DND-41 (cell line): ENCODE results near the gene GYG1.

Experiments
- ATAC-seq: fragments of 200-7000 bp; cut with Tn5 transposase; 3 replicates; pipeline ENCODE4 v1.9.1; 2021; ENCODE audit warnings: low read depth; ENCODE audit not compliant: insufficient read depth
- DNase-seq: peaks from one replicate; pipeline ENCODE4 v3.0.0-alpha.2; 2020
- H2AFZ ChIP-seq: 2 replicates; pipeline ENCODE4 v1.6.0; 2012; ENCODE audit warnings: low read depth, low read length
- H3K27ac ChIP-seq: 2 replicates; pipeline ENCODE4 v1.5.1; 2012; ENCODE audit warnings: low read length, inconsistent platforms
- H3K27me3 ChIP-seq: fragments of 200-600 bp; sonication (generic); 2 replicates; pipeline ENCODE4 v1.6.0; 2012; ENCODE audit warnings: low read length, mild to moderate bottlenecking, inconsistent platforms; ENCODE audit not compliant: insufficient read depth, poor library complexity
- H3K36me3 ChIP-seq: 2 replicates; pipeline ENCODE4 v1.5.1; 2012; ENCODE audit warnings: low read length, inconsistent platforms; ENCODE audit not compliant: insufficient read depth
- H3K4me1 ChIP-seq: 2 replicates; pipeline ENCODE4 v1.5.1; 2012; ENCODE audit warnings: mild to moderate bottlenecking, low read length; ENCODE audit not compliant: insufficient read depth
- H3K4me2 ChIP-seq: 2 replicates; pipeline ENCODE4 v1.6.0; 2012; ENCODE audit warnings: mild to moderate bottlenecking, moderate library complexity, low read length, inconsistent platforms; ENCODE audit not compliant: insufficient read depth
- H3K4me3 ChIP-seq, 2 experiments: fragments of 200-600 bp in 1 of 2; shearing (Covaris generic) in 1 of 2; 2 replicates each; pipeline ENCODE4 v1.5.1; 2012 to 2016; ENCODE audit warnings: inconsistent platforms in 2 of 2, low read length in 2 of 2, mild to moderate bottlenecking in 2 of 2, low read depth in 1 of 2, moderate library complexity in 1 of 2
- H3K79me2 ChIP-seq: 2 replicates; pipeline ENCODE4 v1.6.0; 2012; ENCODE audit warnings: low read length, inconsistent platforms; ENCODE audit not compliant: insufficient read depth
- H3K9ac ChIP-seq: 2 replicates; pipeline ENCODE4 v1.6.0; 2012; ENCODE audit warnings: low read depth, mild to moderate bottlenecking, inconsistent platforms, low read length, moderate library complexity
- H3K9me3 ChIP-seq: 2 replicates; pipeline ENCODE4 v1.5.1; 2012; ENCODE audit warnings: low read length, moderate library complexity, mild to moderate bottlenecking, inconsistent platforms; ENCODE audit not compliant: insufficient read depth, severe bottlenecking
- H4K20me1 ChIP-seq: 2 replicates; pipeline ENCODE4 v1.6.0; 2012; ENCODE audit warnings: low read length; ENCODE audit not compliant: insufficient read depth
- EZH2 ChIP-seq: IDR thresholded peaks from 3 replicates; pipeline ENCODE4 v1.6.1; 2012; ENCODE audit warnings: borderline replicate concordance, low read depth, mild to moderate bottlenecking, moderate library complexity, low read length, inconsistent platforms; ENCODE audit not compliant: severe bottlenecking
- TF ChIP-seq, protein P1 (sequence below): IDR thresholded peaks from 2 replicates; pipeline ENCODE4 v1.5.1; 2012; ENCODE audit warnings: borderline replicate concordance, low read length, moderate library complexity, mild to moderate bottlenecking; ENCODE audit not compliant: poor library complexity, severe bottlenecking; ENCODE audit errors: extremely low read depth

GYG1 gene

DNA sequence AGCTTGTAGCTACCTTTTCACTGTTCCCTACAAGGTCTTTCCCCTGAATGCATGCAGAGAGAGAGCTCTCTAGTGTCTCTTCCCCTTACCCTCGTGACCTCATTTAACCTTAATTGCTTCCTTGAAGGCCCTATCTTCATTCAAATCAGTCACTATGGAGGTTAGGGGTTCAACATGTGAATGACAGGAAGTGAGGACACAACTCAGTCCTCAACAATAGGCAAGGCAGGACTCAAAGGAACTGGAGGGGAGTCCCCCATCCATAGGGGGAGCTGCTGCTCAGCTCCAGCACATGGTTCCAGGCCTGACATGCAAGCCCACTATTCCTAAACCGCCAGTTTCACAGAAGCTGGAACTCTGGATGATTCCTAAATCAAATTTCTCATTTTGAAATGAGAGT is 33.8 kb upstream of the GYG1 start:
- Histone ChIP-seq H3K9me3 (no peaks in the 10 kb centered on the region), H2AFZ (peak overlapping the region; percentile 69), H3K4me3 (no peak overlapping the region), H3K27ac (no peak overlapping the region), H3K4me2 (no peak overlapping the region), H3K79me2 (no peaks in the 10 kb centered on the region), H3K4me1 (peaks cover 11% of the 10 kb centered on the region), H3K36me3 (no peaks in the 10 kb centered on the region), H3K9ac (no peak overlapping the region), H4K20me1 (no peaks in the 10 kb centered on the region), H3K27me3 (no peaks in the 10 kb centered on the region)
- ATAC-seq (peak; percentile 86), DNase-seq (peak; percentile 42)
- TF ChIP-seq EZH2 = no peak
- TF ChIP-seq, protein P1, sequence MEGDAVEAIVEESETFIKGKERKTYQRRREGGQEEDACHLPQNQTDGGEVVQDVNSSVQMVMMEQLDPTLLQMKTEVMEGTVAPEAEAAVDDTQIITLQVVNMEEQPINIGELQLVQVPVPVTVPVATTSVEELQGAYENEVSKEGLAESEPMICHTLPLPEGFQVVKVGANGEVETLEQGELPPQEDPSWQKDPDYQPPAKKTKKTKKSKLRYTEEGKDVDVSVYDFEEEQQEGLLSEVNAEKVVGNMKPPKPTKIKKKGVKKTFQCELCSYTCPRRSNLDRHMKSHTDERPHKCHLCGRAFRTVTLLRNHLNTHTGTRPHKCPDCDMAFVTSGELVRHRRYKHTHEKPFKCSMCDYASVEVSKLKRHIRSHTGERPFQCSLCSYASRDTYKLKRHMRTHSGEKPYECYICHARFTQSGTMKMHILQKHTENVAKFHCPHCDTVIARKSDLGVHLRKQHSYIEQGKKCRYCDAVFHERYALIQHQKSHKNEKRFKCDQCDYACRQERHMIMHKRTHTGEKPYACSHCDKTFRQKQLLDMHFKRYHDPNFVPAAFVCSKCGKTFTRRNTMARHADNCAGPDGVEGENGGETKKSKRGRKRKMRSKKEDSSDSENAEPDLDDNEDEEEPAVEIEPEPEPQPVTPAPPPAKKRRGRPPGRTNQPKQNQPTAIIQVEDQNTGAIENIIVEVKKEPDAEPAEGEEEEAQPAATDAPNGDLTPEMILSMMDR = peak; percentile 68

GRCh38 chr3:148958696-148959095 is 32.6 kb upstream of the GYG1 start:
- no peak overlapping the region for H3K4me3 ChIP-seq
- H4K20me1 ChIP-seq = no peaks in the 10 kb centered on the region
- no peak for TF ChIP-seq EZH2
- H3K9me3 ChIP-seq = no peaks in the 10 kb centered on the region
- peaks cover 11% of the 10 kb centered on the region for H3K4me1 ChIP-seq
- no peak for DNase-seq
- no peaks in the 10 kb centered on the region for H3K36me3 ChIP-seq
- peaks cover 3% of the 10 kb centered on the region for H3K27me3 ChIP-seq
- no peak overlapping the region for H3K27ac ChIP-seq
- H3K9ac ChIP-seq = no peak overlapping the region
- H3K4me2 ChIP-seq = no peak overlapping the region
- H3K79me2 ChIP-seq = no peaks in the 10 kb centered on the region
- no peak overlapping the region for H2AFZ ChIP-seq
- no peak for ATAC-seq

GRCh38 chr3:148962513-148962912 is 28.8 kb upstream of the GYG1 start:
- Histone ChIP-seq H3K9ac (no peak overlapping the region), H3K4me2 (no peak overlapping the region), H4K20me1 (no peaks in the 10 kb centered on the region), H3K27ac (no peak overlapping the region), H2AFZ (no peak overlapping the region), H3K4me1 (peaks cover 4% of the 10 kb centered on the region), H3K9me3 (no peaks in the 10 kb centered on the region), H3K79me2 (no peaks in the 10 kb centered on the region), H3K4me3 (no peak overlapping the region), H3K36me3 (no peaks in the 10 kb centered on the region), H3K27me3 (peaks cover 3% of the 10 kb centered on the region)
- DNase-seq (no peak), ATAC-seq (no peak)
- TF ChIP-seq, protein P1 = peak; percentile 16
- TF ChIP-seq EZH2 = no peak

GRCh38 chr3:148964809-148965208 is 26.5 kb upstream of the GYG1 start:
- H3K4me3 ChIP-seq = no peak overlapping the region
- H3K36me3 ChIP-seq = no peaks in the 10 kb centered on the region
- no peaks in the 10 kb centered on the region for H3K4me1 ChIP-seq
- H2AFZ ChIP-seq = no peak overlapping the region
- no peaks in the 10 kb centered on the region for H3K9me3 ChIP-seq
- peaks cover 3% of the 10 kb centered on the region for H3K27me3 ChIP-seq
- no peaks in the 10 kb centered on the region for H4K20me1 ChIP-seq
- H3K9ac ChIP-seq = no peak overlapping the region
- H3K4me2 ChIP-seq = no peak overlapping the region
- TF ChIP-seq EZH2 = no peak
- TF ChIP-seq, protein P1 = no peak
- no peak for ATAC-seq
- H3K79me2 ChIP-seq = no peaks in the 10 kb centered on the region
- no peak for DNase-seq
- H3K27ac ChIP-seq = no peak overlapping the region
